Measurements from ENCODE around the gene SGIP1. TPM values are rescaled to one million over a fixed set of nuclear protein-coding genes. Genes with fewer than 3 reads are reported as not detected.

SGIP1 gene
- polyA plus RNA-seq, 4 donors: 10.3 to 17.9 (median 14.8) TPM

DNA sequence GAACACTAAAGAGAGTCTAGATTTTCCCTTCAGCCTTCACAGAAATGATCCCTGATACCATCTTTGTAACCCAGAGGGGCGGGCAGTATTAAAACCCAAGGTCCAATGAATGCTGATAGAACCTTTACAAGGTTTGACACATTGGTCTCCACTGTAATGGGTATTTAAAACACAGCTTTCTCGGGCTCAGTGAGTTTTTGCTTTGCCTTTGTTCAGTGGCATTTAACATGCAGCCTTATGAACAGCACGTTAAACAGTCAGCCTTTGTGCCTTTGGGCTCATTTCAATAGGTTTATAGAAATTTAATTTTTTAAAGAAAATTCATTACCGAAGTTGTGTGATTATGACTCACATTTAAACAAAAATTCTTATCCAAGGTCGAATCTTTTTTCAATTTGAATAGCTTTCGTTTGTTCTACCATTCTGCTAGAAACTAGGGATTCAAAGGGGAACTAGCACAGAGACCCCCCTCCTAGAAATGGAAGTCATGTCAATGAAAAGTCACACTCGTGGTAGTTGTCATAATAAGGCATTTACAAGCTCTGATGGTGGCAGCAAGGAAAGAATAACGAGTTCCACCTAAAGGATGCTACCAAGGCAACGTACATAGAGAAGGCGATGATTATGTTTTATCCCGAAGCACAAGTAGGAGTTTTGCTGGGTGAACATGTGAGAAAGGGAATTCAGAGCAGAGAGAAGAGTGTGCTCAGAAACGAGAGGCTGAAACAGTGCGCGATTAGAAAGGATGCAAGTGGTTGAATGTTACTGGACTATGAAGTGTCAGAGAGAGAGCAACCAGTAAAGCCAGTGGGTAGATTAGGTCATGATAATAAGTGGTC is 66.2 kb downstream of the SGIP1 start:
- no peak for DNase-seq (ENCODE audit: low read depth in 4 of 4, low spot score in 3 of 4)

- no peak for DNase-seq (ENCODE audit: low read depth in 4 of 4, low spot score in 3 of 4)
Measured at GRCh38 chr1:66605419-66605997, 71.6 kb downstream of the SGIP1 start.

DNA sequence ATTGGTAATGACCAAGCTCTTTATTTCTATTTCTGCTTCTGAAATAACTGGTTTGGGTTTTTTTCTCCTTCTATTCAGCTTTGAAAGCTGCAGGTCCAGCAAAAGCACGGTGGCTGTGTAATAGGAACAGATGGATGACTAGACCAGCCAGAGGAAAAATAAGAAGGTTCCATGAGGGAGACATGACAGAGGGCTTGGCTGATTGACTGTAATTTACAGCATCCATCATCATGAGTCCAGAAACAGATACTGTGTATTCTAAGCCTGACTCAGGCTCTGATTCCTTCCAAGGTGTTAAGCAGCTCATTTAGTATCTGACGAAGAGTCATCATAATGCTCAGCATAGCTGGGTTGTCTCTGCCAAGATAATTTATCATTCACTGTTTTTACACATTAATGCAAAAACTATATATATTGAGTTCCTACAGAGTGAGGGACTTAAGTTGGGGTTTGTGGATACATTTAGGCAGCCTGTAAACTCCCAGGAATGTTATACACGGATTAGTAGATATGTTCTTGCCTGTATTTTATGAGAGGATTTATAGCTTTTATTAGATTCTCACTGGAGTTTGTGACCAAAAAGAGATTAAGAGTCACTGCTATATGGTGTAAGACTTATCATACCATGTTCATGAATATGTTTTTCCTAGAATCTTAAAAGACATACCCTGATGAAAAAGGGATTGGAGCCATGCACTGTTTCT is 72.6 kb downstream of the SGIP1 start:
- no peak for DNase-seq (ENCODE audit: low read depth in 4 of 4, low spot score in 3 of 4)

DNA sequence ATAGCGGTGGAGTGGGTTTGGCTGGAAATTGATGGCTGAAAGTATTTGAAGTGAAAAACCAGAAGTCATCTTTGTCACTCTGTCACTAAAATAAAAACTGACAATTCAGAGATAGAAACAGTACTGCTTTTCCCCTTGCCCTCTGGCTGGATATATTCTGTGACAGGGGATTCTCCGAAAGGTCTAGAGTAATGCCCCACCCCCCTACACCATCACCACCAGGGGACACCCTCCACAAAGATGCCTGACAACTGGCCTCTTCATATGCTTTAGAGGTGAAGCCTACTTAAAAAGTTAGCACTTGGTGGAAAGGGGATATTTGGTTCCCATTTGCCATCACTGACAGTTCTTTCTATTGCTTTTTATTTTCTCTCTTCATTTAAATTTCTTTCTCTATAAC is 73.5 kb downstream of the SGIP1 start:
- no peak for DNase-seq (ENCODE audit: low read depth in 4 of 4, low spot score in 3 of 4)

- DNase-seq (ENCODE audit: low read depth in 4 of 4, low spot score in 3 of 4): no peak
Measured at GRCh38 chr1:66613187-66613586, 79.2 kb downstream of the SGIP1 start.

GRCh38 chr1:66617362-66618184 is 83.6 kb downstream of the SGIP1 start:
- no peak for DNase-seq (ENCODE audit: low read depth in 4 of 4, low spot score in 3 of 4)

GRCh38 chr1:66618390-66618789 is 84.4 kb downstream of the SGIP1 start:
- DNase-seq (ENCODE audit: low read depth in 4 of 4, low spot score in 3 of 4): no peak

DNA sequence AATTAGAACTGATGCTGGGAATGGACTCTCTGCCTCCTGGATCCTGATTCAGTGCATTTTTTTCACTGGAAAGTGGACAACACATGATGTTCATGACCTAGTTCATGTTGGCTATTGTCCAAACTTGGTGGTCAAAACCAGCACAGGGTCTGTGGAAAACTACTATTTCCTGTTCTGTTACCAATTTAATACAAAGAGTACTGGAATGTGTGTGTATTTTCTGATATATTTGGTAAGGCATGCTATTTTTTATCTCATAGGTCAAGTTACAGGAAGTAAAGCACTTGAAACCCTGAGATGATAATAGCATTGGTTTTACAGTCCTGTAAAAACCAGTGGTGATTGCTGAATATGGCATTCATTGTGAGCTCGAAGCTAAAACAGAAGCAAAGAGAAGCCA is 89.9 kb downstream of the SGIP1 start:
- no peak for DNase-seq (ENCODE audit: low read depth in 4 of 4, low spot score in 3 of 4)

DNA sequence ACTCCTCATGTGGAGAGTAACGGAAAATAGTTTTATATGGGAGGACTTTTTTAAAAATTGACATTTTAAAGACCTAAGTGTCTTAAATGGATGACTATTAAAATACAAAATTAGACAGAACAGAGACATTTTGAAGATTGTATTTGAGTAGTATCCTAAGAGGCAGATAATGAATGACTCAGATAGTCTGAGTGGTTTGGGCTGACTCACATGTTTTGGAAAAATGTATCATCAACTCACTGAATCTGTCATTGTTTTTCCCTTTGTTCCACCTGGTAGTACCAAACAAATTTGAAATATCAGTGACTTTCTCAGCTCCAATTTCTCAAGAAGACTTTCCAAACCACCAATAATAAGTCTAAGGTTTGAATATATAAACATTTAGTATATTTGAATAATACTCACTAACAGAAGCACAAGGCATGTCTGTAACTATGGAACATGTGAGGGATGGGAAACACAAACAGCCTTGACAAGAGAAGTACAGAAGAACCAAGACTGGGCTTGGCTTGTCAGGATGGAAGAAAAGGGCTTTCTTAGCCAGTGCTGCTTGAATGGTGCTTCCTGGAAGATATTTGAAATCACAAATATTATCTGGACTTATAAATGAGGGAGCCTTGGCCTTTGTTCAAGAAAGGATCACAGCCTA is 90.6 kb downstream of the SGIP1 start:
- no peak for DNase-seq (ENCODE audit: low read depth in 4 of 4, low spot score in 3 of 4)

- no peak for DNase-seq (ENCODE audit: low read depth in 4 of 4, low spot score in 3 of 4)
Measured at GRCh38 chr1:66626261-66626660, 92.3 kb downstream of the SGIP1 start.

DNA sequence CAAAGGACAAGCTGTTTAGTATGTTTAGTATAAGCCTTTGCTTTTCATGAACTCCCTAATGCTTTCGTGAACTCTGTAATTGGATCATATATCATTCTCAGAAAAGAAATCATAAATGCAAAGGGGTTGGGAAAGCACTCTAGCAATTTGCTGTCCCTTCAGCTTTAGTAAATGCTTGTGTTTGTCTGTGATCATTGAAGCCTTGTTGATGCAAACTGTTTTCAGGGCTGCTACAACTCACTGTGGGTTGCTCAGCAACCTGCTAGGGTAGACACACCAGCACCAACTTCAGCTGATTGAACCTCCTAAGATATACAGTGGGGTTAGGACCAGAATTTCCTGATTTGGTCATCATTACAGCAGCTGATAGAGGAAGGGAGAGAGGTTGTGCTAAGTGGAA is 95.0 kb downstream of the SGIP1 start:
- no peak for DNase-seq (ENCODE audit: low read depth in 4 of 4, low spot score in 3 of 4)

- DNase-seq (ENCODE audit: low read depth in 4 of 4, low spot score in 3 of 4): peak in 1 of 4 donors; percentile 27
Measured at GRCh38 chr1:66633159-66633558, 99.2 kb downstream of the SGIP1 start.

DNA sequence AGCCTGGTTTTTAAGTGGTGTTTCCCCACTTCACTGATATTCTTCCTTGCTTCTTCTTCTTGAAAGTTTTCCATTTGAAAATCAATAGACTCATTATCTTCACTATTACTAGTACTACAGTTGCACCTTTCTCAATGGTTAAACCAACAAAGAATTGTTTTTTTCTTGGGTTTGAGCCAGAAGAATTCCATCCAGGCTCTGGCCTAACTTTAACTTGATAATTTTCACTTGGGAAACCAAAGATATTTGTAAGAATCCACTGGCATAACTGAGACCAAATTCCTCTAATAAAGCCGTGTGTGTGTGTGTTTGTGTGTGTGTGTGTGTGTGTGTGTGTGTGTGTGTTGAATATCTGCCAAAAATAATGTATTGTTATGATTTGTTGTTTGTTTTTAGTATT is 103.2 kb downstream of the SGIP1 start:
- no peak for DNase-seq (ENCODE audit: low read depth in 4 of 4, low spot score in 3 of 4)

DNA sequence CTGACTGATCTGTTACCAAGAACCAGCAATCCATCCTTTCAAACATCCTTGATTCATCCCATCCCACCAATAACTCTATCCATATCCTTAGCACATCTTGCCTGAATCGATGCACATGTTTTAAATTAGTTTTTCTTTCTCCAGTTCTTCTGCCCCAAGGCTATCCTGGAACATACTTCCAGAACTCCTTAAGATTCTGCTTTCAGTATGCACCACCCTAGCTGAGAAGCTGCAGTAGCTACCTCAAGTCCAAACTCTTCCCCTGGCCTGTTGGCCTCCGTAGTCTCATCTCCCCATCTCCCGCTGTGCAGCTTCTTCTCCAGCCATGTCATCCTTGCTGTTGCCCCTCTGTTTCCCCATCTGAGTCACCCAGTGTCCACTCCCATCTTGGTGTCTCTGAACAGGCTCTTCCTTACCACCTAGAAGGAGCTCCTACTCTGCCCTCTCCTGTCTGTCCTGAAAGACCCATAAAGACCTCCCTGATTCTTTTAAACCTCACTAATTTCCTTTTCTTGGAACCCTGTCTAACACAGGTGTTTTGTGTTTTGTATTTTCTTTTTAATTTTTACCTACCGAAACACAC is 108.0 kb downstream of the SGIP1 start:
- no peak for DNase-seq (ENCODE audit: low read depth in 4 of 4, low spot score in 3 of 4)

- DNase-seq (ENCODE audit: low read depth in 4 of 4, low spot score in 3 of 4): no peak
Measured at GRCh38 chr1:66642992-66643391, 109.0 kb downstream of the SGIP1 start.

GRCh38 chr1:66644331-66644730 is 110.4 kb downstream of the SGIP1 start:
- DNase-seq (ENCODE audit: low read depth in 4 of 4, low spot score in 3 of 4): no peak

DNA sequence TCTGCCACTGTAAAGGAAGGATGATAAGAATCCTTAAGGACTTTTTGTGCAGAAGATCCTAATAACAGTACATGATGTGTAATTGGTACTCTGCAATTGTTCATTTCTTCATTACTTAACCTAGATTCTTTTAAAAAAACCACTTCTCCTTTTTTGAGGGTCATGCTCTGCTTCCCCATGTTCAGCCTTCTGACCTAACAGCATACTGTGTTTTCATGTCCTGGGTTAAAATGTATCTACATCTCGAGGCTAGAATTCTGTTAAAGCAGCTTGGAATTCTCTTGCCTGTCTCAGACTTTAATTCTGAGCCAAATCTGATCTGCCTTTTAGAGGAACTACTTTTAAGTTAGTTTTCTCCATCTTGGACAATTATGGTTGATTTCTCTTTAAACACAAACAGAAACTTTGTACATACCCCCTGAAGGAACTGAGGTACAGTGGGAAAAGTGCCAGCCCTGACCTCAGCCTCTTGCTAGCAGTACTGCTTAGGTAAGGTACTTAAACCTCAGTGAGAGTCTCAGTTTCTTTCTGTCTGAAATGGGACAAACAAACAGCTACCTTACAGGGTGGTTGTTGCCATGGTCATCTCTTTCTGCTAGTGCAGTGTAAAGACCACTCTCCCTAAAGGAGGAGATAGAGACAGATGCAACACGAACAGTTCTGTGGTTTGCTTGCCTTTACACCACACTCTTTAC is 115.1 kb downstream of the SGIP1 start:
- no peak for DNase-seq (ENCODE audit: low read depth in 4 of 4, low spot score in 3 of 4)

DNA sequence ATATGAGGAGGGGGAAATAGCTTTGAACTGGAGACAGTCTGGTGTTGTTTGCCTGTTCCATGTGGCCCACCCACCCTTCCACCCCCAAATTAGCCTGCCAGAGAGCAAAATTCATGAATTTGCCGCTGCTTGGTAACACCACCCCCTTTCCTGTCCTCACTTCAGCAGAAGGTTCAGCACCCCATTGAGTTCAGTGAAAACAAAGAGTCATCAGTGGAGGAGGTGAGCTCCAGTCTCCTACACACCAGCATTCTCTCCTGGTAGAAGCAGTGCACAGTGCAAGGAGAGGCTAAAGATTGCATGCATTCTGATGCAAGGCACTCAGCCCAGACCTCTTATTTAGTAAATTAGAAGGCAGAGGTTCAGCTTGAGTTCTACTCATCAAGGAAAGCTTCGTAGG is 118.6 kb downstream of the SGIP1 start:
- no peak for DNase-seq (ENCODE audit: low read depth in 4 of 4, low spot score in 3 of 4)

- no peak for DNase-seq (ENCODE audit: low read depth in 4 of 4, low spot score in 3 of 4)
Measured at GRCh38 chr1:66654643-66655042, 120.7 kb downstream of the SGIP1 start.

All from left renal pelvis (tissue), 4 donors.